NCI-H82 (cell line): Measurements from ENCODE around the gene ACE.
A peak's percentile ranks its signal among the peaks of the same experiment; 100 is the strongest.
"Not testable (repeated sequence)": the region's sequence is repeated elsewhere in the genome, so short reads cannot be mapped to it uniquely, and the experiment has no call there.

Experiments
- DNase-seq: peaks from one replicate; lab custom pipeline; 2025; lab: John Stamatoyannopoulos, UW

The ACE gene

DNA sequence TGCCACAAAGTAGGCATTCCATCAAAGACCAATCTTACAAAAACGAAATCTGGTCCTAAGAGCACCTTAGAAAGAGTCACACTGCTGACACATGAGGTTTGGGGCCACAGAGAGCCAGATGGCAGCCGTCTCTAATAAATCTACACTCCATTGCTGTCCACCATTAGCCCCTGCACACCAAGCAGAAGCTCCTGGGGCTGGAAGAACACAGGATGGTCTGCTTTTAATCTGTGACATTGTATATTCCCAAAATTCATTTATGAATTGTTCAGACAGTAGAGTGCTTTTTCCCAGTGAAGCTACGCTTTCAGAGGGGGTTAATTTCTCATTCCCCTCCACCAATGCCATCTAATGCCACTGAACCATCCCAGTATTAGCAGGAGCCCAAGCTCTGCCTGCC, 32.4 kb upstream of the ACE start:
- DNase-seq: no peak

DNA sequence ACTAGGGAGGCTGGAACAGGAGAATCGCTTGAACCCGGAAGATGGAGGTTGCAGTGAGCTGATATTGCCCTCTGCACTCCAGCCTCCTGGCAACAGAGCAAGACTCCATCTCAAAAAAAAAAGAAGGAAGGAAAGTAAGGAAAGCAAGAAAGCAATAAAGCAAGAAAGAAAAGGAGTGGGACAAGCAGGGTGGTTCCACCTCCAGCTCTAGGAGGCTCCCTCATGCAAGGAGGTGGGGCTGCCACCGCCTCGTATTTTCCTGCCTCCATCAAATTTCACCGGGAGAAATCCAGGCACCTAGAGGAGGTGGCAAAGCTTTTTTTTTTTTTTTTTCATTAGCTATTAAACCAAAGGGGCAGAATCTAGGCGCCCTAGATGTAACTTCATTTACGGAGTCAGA, 31.8 kb upstream of the ACE start:
- no peak for DNase-seq

DNA sequence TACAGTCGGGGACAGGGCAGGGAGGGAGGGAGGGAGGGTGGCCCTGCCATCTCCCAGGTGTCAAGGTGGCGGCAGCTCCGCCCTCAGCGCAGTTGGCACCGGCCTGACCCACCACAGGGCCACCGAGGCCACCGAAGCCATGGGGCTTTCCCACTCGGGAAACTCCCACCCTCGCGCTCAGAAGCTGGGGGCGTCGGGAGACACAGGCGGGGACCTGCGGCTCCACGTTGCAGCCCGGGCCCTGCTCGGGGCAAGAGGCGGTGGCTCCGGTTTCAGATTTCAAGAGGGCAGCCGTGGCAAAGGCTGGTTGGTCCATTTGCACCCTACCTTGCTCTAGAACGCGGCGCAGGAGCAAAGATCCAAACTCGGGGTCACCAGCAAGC, 31.3 kb upstream of the ACE start:
- no peak for DNase-seq

DNA sequence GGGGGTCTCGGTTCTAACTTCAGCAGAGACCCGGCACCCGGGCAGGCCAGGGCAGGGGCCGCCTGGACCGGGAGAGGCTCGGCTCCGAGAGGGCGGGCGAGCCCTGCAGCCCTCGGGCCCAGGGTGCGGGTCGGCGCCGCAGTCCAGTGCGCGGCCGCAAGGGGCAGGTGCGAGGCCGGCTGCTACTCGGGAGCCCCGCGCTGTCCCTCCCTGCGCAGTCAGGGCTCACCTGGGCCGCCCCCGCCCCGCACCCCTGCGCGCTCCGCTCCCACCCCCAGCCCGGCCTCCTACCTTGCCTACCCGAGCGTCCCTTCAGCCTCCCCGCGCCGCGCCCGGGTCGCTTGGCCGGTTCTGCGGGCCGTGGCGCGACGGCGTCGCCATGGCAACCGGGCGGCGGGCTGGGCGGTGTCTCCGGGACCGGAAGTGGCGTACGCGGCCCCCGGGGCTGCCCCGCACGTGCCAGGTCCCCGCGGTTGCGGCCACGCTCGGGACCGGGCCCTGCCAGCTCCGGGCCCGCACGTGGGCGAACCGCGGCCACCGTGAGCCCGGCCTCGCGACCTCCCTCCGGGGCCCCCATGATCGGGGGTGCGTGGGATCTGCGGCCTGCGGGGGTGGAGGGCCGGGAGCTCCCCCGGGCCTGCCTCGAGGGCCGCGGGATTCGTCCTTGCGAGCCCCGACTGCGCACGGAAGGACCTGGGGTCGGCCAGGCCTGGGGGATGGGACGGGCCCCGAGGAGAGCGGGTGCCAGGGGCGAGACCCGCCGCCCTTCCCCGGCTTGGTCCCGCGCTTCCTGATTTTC, 30.7 kb upstream of the ACE start, which contains the start of gene CYB561:
Gene CYB561, minus strand, starts transcription at position 353 of the 799 bp plus-strand sequence. CDS start 8,759 bp downstream, outside the sequence.
- DNase-seq: peak; percentile 75

DNA sequence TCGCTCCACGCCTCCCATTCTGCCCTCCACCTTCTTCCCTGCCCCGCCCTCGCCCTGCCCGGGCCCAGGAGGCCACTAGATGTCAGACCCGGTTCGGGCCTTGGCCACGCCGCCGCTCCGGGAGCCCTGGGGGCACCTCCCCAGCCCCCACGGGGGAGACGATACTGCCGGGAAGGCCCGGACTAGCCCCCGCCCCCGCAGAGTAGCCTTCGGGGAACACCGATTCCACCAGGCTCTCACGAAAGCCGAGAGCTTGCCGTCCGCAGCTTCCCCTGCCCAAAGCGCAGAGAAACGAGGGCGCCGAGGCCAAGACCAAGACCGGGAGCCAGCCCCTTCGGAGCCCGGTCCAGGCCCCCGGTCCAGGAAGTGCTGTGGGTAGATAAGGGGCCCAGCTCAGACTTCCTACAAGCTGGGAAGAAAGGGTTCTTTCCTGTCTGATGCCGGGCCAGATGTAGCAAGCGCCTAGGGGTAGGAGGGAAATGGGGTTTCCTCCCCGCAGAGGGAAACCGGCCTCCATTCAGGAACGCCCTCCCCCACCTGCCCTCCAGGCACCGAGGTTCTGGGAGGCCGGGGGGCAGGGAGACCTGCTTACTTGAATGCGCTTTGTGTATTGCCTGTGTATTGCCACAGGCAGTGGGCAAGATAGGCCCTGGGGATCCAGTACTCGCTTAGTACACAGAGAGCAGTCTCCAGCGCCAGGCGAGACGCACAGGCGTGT, 29.9 kb upstream of the ACE start:
- peak; percentile 33 for DNase-seq

DNA sequence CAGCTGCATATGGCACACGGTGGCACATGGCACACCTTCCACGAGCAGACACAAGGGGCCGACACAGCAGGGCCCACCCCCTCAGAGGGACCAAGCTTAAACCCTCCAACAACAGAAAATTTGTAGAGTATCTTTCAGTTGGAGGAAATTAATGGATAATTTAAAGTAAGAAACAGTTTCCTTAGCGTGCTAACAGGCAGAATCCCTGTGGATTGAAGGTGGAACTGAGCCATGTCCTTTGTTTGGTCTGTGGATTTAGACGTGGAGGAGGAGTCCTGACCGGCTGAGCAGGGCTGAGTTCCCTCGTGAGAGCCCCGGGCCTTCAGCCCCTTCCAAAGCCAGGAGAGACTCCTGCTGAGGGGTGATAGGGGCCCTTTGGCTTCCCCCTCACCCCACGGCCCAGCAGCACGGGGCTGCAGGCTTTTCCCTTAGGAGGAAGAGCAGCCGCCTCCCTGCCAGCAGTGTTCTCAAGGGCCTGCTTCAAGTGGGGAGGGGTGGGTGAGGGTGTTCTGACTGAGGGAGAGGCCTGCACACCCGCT, 29.3 kb upstream of the ACE start:
- DNase-seq: no peak

DNA sequence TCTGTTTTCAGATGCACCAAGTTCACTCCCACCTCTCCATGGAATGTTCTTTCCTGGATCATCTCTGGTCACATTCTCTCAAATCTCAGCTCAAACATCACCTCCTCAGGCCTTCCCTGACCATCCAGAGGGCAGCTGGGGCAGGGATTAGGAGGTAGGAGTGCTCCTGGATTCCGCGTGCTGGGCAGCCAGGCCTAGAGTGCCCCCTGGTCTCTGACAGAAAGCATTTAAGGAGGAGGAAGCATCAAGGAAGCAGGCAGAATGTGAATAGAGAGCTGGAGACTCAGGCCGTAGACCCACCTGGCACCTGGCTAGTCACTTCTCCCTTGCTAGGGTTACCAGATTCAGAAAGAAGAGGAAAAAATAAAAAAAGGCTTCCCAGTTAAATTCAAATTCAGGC, 28.2 kb upstream of the ACE start:
- no peak for DNase-seq

DNA sequence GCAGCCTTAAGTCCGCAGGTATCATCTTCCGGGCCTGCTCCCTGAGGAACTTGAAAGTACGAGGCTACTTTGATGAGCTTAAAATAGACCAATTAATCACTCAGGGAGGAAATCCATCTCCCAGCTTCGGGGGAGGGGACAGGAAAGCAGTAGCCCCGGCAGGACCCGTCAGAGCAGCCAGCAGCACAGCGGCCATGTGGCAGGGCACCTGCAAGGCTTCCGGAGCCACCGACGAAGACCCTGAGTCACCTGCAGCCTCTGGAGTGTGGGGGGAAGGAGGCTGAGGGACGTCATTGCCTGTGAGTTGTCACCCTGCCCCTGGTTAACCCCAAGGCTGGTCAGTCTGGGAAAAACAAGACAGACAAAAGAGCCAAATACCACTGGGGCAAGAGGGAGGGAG, 26.3 kb upstream of the ACE start:
- peak; percentile 78 for DNase-seq

DNA sequence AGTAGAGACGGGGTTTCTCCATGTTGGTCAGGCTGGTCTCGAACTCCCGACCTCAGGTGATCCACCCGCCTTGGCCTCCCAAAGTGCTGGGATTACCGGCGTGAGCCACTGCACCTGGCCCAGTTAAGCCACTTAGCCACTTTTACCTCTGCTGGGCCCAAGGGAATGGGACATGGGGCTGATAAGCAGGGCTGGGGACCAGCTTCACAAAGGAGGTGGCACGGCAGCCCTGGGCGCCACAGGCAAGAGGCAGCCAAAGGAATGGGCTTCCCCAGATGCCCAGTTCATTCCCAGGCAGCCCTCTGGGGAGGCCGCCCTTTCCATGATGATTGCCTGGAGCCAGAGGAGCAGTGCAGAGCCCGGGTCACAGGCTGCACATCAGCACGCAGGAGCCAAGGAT, 25.7 kb upstream of the ACE start:
- DNase-seq: peak; percentile 52

DNA sequence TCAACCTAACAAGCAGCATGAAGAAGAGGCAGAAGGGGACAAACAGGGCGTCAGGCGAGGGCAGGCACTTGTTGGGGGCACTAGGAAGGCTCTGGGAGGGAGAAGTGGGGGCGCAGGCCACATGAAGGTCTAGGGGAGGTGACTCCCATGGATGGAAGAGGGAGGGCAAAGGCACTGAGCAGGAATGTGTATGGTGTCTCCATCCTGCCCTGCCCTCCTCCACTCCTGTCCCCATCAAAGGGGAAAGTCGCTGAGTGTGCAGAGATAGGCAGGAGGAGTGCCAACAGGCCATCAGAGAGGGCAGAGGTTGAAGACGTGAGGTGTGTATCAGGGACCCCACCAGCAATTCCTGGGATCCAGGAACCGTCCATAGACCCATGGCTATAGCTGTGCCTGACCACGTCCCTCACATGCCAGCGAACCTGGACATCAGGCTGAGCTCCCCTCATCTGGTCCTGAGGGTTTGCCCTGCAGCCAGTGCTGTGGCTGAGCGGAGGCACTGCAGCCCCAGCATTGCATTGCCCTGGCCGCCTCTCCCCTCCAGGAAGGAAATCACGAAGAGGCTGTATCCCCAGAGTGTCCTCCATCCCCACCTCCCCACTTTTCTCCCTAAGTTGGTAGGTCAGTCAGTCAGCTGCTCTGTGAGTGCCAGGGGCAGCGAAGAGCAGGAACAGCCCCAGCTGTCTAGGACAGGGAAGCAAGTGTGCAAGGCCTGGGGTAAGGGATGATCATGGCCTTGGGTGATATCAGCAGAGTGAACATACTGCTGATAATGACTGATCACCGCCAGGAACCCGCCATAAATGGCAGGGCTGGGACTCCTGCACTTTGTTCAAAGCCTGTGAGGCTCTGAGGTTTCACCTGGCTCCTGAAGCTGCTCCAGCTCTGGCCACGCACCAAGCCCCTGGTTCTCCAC, 24.6 kb upstream of the ACE start:
- DNase-seq: no peak

DNA sequence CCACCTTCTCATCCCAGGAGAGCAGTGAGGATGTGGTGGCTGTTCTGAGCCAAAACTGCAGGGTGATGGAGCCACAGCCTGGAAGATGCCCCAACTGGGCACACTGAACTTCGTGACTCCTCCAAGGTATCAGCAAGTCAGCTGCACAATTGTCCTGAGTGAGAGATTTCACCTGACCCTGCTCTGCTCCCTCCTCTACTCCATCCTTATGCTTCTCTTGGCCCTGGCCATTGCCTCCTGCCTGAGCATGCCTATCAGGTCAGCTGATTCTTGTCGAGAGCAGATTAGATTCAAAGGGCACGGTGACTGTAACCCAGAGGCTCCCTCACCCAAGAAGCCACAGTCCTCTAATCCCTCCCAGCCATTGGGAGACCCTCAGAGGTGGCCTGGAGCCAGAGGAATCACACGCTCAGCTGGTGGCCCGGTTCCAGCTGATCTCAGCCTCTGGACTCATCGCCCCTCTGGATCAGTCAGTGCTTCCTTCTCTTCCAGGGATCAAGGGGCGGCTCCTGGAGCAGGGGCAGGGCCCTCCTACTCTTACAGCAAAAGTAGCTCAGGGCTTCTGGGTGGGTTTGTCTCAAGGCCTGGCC, 23.8 kb upstream of the ACE start:
- no peak for DNase-seq

DNA sequence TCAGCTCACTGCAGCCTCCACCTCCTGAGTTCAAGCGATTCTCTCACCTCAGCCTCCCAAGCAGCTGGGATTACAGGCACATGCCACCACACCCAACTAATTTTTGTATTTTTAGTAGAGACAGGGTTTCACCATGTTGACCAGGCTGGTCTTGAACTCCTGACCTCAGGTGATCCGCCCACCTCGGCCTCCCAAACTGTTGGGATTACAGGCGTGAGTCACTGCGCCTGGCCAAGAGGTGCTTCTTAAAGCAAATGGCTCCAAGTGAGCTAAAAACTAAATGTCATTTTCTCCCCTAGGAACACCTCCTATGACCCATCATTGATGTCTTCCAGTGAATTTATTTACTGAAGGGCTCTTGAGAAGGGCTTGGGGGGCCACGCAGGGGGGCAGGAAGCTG, 22.5 kb upstream of the ACE start:
- DNase-seq: not testable (repeated sequence)

DNA sequence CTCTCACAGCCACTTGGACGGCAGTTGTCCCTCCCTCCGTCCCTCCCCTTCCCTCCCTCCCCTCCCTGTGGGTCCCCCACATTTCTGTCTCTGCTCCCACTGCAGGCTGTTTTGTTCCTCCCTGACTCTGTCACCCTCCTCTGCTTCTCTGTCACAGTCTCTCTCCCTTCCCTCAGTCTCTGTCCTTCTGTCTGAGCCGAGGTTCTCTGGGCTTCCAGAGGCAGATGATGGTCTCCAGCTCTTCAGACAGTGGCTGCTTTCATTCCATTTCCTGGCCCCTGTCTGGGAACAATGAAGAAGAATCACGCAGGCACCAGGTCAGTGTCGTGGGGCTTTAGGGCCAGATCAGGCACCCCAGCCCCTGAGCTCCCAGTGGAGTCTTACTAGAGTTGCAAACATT, 21.9 kb upstream of the ACE start:
- no peak for DNase-seq

DNA sequence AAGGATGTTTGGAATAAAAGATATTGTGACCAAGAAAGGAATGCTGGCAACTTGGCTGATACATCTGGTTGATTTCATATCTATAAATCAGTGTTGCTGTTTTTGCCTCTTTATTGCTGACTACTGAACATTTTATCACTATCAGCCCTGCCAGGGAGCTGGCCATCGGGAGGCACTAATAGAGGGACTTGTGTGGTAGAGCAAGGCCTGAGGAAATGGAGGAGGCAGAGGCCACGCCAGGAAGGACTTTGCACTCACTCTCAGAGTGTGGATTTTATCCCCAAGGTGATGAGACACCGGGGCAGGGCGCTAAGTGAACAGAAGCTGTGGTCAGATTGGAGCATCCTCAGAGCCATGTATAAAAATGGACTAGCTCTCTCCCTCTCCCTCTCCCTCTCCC, 21.4 kb upstream of the ACE start:
- DNase-seq: no peak

DNA sequence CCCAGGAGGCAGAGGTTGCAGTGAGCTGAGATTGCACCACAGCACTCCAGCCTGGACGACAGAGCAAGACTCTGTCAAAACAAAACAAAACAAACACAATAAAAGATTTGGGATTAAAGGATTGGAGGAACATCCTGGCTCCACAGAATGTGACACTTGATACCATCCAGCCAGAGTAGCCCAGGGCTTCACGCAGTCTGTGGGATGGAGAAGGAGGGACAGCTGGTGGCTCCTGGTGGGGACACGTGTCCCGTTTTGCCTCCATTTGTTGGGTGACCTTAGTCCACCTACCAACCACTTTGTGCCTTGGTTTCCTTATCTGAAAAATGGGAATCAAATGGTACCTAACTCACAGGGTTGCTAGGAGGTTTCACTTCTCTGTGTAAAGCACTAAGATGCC, 18.4 kb upstream of the ACE start:
- DNase-seq: peak; percentile 81

DNA sequence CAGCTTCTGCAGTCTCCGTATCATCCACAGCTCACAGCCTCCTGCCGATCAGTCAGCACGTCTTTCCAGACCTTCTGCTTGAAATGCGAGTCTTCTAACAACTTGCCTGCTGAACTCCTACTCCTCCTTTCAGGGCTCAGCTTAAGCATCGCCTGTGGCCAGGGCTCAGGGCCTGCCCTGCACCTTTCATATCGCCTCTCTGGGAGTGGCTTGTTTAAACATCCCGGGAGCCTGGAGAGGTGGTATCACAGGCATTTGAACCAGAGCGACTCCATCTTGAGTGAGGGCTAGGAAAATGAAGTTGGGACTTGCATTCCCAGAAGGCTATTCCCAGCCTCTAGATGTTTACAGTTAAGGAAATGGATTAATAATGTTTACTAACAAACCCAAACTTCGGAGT, 16.8 kb upstream of the ACE start:
- no peak for DNase-seq

DNA sequence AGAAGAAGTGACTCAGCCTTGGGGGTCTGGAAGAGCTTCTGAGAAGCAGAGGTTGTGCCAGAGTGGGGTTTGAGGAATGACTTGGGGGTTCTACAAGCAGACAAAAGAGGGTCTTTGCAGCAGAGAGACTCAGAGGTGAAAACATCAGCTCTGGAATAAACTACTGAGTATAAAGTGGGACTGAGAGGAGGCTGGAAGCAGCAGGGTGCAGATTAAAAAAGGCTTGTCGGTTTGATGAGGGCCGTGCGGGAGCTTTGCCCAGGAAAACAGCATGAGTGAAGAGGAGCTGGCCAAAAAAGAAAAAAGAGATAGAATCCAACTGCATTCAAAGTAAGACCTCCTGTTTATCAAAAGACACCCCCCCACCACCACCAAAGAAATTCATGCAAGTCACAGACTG, 13.1 kb upstream of the ACE start:
- no peak for DNase-seq

DNA sequence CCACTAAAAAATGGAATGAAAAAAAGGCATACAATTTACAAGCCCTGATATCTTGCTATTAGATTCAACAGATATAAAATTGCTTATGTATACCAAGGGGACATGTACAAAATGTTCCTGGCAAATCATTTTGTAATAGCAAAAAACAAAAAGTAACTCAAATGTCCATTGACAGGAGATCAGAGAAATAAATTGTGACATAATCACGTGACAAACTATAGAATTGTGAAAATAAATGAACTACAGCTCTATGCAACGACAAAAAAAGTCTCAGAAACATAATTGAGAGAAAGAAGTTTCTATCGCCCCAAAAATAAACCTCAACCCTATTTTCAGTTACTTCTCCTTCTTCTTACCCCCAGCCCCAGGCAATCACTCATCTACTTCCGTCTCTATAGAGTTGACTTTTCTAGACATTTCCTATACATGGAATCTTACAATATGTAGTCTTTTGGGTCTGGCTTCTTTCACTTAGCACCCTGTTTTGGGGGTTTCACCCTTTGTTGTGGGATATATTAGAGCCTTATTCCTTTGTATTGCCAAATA, 12.1 kb upstream of the ACE start:
- DNase-seq: no peak

DNA sequence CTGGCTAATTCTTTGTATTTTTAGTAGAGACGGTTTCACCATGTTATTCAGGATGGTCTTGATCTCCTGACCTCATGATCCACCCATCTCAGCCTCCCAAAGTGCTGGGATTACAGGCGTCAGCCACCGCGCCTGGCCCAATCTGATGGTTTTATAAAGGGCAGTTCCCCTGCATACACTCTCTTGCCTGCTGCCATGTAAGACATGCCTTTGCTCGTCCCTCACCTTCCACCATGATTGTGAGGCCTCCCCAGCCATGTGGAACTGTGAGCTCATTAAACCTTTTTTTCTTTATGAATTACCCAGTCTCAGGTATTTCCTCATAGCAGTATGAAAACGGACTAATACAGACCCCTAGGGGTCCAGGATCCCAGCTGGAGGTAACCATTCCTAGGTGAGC, 8.8 kb upstream of the ACE start:
- not testable (repeated sequence) for DNase-seq

DNA sequence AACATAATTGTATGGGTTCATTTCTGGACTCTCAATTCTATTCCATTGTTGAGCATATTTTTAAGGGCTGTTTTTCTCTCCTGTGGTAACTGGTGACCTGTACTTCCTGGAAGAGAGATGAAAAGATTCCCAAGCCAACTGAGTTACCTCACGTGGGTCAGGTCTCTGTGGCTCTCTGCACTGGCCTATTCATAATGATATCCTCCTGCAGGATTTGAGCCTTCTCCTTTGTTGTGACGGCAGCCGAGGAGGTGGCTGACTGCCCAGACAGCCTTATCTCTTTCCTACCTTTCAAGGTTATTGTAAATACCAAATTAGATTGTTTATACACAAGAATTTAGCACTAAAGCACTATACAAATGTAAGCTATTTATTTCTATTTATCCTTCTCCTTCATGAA, 2.7 kb upstream of the ACE start:
- no peak for DNase-seq

DNA sequence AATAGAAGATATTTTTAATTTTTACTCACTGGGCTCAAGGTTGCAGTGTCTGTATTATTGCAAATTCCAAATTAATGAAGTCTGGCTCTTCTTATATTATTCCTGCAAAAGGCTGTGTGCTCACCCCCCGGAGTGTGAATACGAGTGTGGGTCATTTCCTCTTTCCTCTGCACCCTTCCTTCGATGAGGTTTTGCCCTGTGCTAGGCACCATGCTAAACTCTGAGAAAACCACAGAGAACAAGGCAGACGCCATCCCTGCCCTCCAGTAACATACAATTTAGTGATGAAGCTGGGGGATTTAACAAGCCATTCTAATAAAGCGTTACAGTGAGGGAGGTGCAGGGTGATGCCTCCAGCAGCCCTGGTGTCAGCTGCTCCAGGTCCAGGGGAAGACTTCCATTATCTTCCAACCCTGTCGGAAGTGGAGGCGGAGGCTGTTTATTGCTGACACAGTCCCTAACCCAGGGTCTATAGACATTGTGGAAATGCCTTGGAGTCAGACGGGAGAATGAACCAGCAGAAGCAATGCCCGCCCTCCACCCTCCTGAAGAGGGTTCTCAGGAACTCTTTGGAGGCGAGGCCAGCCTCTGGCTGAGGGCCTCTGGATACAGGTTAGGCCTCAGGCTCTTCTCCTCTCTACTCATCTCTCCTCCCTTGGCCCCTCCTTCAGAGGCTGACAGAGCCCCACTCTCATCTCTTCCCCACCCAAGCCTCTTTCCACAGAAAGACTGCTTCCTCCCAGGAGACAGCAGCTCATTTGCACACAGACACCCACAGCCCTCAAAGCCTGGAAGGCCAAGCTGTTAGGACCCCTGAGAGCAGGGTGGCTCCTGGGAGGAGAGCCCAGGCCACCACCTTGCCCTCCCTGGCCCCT, 2.0 kb upstream of the ACE start:
- DNase-seq: no peak
